NCI-H446 (cell line): ENCODE results near the gene PSPH.
"Not testable (repeated sequence)": the region's sequence is repeated elsewhere in the genome, so short reads cannot be mapped to it uniquely, and the experiment has no call there.

Experiments used
- DNase-seq, 2 experiments: peaks; one replicate each; lab custom pipeline; 2025; lab: John Stamatoyannopoulos, UW

PSPH gene

DNA sequence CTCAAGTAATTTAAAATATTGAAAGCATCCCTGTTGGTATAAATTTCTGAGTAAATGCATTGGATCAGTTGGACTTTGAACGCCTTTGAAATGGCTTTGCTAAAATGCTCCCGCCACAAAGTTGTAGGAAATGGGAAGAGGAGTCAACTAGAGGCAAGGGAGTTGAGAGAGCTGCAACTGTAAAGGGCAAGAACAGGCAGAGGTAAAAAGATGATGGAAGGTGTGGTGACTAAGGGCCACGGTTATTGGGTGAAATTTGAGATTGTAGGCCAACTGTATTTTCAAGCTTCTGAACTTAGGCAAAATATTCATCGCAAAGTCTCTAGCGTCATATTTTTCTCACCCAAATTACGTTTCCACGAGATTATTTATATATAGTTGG, 12.2 kb upstream of the PSPH start:
- no peak for DNase-seq

GRCh38 chr7:56062382-56062781, 11.1 kb upstream of the PSPH start:
- DNase-seq: no peak

DNA sequence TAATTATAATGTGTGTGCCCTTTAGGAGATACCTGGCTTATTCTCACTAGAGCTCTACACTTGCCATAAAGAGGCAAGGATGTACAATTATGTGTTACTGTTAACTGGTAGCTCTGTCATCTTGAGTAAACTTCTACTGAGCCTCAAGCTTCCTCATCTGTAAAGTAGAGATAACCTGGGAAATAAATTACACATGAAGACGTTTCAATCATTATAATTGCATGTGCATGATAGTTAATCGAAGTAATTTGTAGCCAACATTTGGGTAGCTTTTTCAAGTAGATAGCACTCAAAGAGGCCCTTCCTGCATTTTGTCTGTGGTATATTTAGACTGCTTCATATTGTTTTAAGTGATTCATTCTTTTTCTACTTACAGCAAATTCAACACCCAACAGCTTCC, 2.7 kb upstream of the PSPH start:
- no peak for DNase-seq

DNA sequence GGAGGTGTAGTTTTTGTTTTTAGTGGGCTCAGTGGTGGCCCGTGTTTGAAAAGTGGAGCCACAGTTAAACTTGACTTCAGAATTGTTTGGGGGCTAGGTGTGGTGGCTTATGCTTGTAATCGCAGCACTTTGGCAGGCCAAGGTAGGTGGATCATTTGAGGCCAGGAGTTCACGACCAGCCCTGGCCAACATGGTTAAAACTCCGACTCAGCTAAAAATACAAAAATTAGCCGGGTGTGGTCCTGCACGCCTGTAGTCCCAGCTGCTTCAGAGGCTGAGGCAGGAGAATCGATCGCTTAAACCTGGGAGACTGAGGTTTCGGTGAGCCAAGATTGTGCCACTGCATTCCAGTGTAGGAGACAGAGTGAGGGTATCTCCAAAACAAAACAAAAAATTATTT, 2.1 kb upstream of the PSPH start:
- DNase-seq: no peak

DNA sequence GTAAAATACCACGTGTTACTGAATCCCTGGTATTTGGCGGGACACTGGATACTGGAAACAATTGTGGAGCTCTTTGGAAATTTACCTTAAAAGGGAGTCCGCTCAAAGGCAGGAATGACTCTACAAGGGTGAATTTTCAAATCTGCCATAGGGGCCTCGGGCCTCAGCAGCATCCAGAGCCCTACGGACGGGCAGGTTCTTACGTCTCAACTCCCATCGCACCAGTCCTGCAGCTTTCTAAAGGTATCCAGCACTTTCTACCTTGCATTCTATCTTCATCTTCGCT, 248 bp downstream of the PSPH start:
- DNase-seq: no peak

DNA sequence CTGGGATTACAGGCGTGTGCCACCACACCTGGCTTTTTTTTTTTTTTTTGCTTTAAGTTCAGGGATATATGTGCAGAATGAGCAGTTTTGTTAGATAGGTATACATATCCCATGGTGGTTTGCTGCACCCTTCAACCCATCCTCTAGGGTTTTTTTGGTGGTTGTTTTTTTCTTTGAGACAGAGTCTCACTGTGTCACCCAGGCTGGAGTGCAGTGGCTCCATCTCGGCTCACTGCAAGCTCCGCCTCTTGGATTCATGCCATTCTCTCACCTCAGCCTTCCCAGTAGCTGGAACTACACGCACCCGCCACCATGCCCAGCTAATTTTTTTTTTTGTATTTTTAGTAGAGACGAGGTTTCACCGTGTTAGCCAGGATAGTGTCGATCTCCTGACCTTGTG, 2.5 kb downstream of the PSPH start:
- DNase-seq: peak in 1 of 2 experiments; percentile 15

DNA sequence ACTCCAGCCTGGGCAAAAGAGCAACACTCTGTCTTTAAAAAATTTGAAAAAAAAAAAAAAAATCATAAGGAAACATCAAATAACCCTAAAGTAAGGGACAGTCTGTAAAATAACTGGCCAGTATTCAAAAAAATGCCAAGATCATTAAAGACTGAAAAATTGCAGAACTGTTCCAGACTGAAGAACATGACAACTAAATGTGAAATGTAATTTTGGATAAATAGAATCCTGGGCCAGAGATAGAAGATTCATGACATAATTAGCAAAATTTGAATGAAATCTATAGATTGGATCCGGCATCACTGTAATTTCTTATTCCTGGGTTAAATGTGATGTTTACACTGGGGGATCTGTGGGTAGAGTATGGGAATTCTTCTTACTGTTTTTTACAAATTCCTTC, 3.0 kb downstream of the PSPH start:
- DNase-seq: no peak

DNA sequence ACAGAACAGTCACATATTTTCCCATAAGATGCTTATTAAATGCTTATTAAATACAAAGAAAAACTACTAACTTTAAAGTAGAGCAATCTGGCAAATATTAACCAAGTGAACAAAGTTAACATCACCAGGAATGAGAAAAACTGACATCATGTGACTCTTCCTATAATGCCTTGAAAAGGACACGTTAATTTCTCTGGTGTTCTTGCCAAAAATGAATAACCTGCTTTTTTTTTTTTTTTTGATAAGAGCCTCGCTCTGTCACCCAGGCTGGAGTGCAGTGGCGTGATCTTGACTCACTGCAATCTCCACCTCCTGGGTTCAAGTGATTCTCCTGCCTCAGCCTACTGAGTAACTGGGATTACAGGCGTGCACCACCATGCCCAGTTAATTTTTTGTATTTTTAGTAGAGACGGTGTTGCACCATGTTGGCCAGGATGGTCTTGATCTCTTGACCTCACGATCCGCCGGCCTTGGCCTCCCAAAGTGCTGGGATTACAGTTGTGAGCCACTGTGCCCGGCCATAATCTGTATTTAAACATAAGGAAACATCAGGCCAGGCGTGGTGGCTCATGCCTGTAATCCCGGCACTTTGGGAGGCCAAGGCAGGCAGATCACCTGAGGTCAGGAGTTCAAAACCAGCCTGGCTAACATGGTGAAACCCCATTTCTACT, 3.7 kb downstream of the PSPH start:
- DNase-seq: not testable (repeated sequence)

GRCh38 chr7:56046721-56047445, 4.4 kb downstream of the PSPH start:
- DNase-seq: no peak

- DNase-seq: not testable (repeated sequence)
Observed at GRCh38 chr7:56045758-56046157, 5.5 kb downstream of the PSPH start.

DNA sequence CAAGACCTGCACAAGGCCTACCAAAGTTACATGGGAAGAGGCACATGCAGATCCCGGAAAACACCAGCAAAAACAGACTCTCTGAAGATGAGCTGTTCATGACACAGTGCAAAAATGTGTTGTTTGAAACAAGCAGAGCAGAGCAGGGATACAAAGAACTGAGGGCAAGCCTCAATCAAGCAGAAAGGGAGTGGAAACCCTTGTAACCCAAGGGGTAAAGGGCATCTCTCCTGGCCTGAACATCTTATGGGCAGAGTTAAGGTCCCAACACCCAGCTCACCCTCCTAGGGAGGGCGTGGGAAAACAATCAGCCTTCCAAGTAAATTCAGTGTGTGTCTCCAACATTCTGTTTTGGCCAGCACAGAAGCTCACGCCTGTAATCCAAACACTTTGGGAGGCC, 10.5 kb downstream of the PSPH start:
- DNase-seq: no peak

DNA sequence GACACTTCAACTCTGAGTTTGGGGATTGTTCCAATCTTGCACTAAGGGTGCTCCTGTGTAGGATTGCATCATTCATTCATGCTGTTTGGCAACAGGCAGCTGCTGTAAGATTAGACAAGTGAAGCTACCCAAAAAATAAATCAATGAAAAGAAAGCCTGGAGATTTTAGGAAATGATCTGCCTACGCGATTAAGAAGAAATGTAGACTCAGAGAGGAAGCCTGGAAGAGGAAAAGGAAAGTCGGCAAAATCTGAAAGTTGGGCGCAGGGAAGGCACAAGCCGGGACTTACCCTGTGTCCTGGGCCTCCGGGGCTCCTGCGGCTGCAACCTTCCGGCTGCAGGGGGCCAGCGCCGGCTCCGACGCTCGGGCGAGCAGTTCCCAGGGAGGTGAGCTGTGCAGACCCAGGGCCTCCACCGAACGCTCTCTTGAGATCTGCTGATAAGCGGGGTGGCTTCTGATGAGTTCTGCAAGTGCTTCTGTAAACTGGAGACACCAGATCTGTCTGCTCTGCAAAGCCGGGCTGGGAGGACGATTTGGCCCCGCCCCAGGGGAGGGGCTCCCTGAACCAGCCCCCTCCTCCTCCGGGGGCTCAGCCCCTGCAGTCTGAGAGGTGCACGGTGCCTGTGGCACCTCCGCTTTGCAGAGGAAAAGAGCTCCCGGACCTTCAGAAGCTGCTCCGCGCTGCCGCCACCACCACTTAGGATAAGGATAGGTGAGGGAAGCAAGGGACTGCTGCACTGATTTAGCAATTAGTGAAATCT, 17.4 kb downstream of the PSPH start:
- DNase-seq: peak; percentile 45 to 74

- not testable (repeated sequence) for DNase-seq
Observed at GRCh38 chr7:56032578-56032977, 18.7 kb downstream of the PSPH start.

GRCh38 chr7:56031556-56031955, 19.7 kb downstream of the PSPH start:
- DNase-seq: not testable (repeated sequence)

GRCh38 chr7:56030340-56030739, 20.9 kb downstream of the PSPH start:
- no peak for DNase-seq

GRCh38 chr7:56028942-56029630, 22.2 kb downstream of the PSPH start:
- no peak for DNase-seq

- DNase-seq: peak in 1 of 2 experiments; percentile 12
Observed at GRCh38 chr7:56026538-56026937, 24.7 kb downstream of the PSPH start.

DNA sequence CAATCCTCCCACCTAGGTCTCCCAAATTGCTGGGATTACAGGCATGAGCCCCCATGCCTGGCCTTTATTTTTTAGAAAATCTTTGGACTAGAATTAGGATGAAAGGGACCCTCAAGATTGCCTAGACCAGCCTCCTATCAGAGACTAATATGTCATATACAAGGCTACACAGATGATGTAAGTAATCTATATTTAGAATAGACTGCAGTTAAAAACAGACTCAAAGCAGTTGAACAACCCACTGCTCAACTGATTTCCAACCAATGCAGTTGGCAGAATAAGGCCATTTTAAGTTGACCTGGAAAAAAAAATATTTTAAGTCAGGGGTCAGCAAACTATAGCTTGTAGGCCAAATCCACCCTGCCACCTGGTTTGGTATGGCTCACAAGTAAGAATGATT, 27.7 kb downstream of the PSPH start:
- DNase-seq: no peak

GRCh38 chr7:56019501-56019900, 31.7 kb downstream of the PSPH start:
- DNase-seq: no peak

DNA sequence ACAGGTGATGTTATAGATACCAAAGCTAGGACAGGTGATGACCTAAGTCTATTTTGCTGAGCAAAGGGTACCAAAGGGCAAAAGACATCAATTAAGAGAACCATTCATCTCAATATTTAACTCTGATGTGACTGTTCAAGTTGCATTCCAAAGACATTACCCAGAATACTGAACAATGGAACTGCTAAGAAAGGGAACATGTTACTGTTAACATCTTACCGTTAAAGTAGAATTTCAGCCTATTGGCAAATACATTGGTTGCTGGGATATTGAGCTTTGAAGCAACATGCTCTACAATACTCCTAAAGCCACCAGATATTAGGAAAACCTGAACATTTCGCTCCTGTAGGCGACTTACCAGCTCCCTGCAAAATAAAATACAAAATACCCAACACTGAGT, 34.2 kb downstream of the PSPH start:
- not testable (repeated sequence) for DNase-seq

GRCh38 chr7:56009695-56010094, 41.5 kb downstream of the PSPH start:
- peak; percentile 54 to 85 for DNase-seq

GRCh38 chr7:56007891-56008290, 43.4 kb downstream of the PSPH start:
- DNase-seq: no peak
